DMS79 (cell line): Measurements from ENCODE around the gene SPECC1.
"Not testable (repeated sequence)": the region's sequence is repeated elsewhere in the genome, so short reads cannot be mapped to it uniquely, and the experiment has no call there.

Experiments
- DNase-seq: peaks from one replicate; lab custom pipeline; 2025; lab: John Stamatoyannopoulos, UW

The SPECC1 gene

GRCh38 chr17:20313306-20313705 lies 304.1 kb downstream of the SPECC1 start:
- DNase-seq: no peak

GRCh38 chr17:20313891-20314290 lies 304.7 kb downstream of the SPECC1 start:
- no peak for DNase-seq

- DNase-seq: no peak
Measured at GRCh38 chr17:20314834-20315233, 305.7 kb downstream of the SPECC1 start.

- no peak for DNase-seq
Measured at GRCh38 chr17:20315311-20315710, 306.2 kb downstream of the SPECC1 start.

GRCh38 chr17:20315821-20316220 lies 306.7 kb downstream of the SPECC1 start:
- no peak for DNase-seq

GRCh38 chr17:20320535-20321229 lies 311.5 kb downstream of the SPECC1 start:
- not testable (repeated sequence) for DNase-seq

GRCh38 chr17:20321357-20321756 lies 312.2 kb downstream of the SPECC1 start:
- DNase-seq: not testable (repeated sequence)

- not testable (repeated sequence) for DNase-seq
Measured at GRCh38 chr17:20327739-20328138, 318.6 kb downstream of the SPECC1 start.

GRCh38 chr17:20351405-20351804 lies 342.2 kb downstream of the SPECC1 start:
- not testable (repeated sequence) for DNase-seq

GRCh38 chr17:20352567-20352966 lies 343.4 kb downstream of the SPECC1 start:
- not testable (repeated sequence) for DNase-seq

- DNase-seq: not testable (repeated sequence)
Measured at GRCh38 chr17:20363846-20364245, 354.7 kb downstream of the SPECC1 start.
